ENCODE results near the gene HBG1.
A peak's percentile ranks its signal among the peaks of the same experiment; 100 is the strongest.

HBG1 gene

DNA sequence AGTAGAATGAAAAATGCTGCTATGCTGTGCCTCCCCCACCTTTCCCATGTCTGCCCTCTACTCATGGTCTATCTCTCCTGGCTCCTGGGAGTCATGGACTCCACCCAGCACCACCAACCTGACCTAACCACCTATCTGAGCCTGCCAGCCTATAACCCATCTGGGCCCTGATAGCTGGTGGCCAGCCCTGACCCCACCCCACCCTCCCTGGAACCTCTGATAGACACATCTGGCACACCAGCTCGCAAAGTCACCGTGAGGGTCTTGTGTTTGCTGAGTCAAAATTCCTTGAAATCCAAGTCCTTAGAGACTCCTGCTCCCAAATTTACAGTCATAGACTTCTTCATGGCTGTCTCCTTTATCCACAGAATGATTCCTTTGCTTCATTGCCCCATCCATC is 35.0 kb upstream of the HBG1 start:
- DNase-seq: peak; percentile 98 to 100
- TF ChIP-seq POLR2A (IDR thresholded peaks at IDR 0.05; ENCODE audit: low read length): peak; percentile 63
- peak; percentile 75 for TF ChIP-seq GATA1 (IDR thresholded peaks at IDR 0.05; ENCODE audit: low read depth, low read length)

- no peak for DNase-seq
- no peak for TF ChIP-seq POLR2A (IDR thresholded peaks at IDR 0.05; ENCODE audit: low read length)
- TF ChIP-seq GATA1 (IDR thresholded peaks at IDR 0.05; ENCODE audit: low read depth, low read length): no peak
Measured at GRCh38 chr11:5283882-5284281, 34.2 kb upstream of the HBG1 start.

- DNase-seq: no peak
- no peak for TF ChIP-seq GATA1 (IDR thresholded peaks at IDR 0.05; ENCODE audit: low read depth, low read length)
- no peak for TF ChIP-seq POLR2A (IDR thresholded peaks at IDR 0.05; ENCODE audit: low read length)
Measured at GRCh38 chr11:5283086-5283485, 33.4 kb upstream of the HBG1 start.

GRCh38 chr11:5282628-5283027 is 33.0 kb upstream of the HBG1 start:
- TF ChIP-seq GATA1 (IDR thresholded peaks at IDR 0.05; ENCODE audit: low read depth, low read length) (no peak), POLR2A (IDR thresholded peaks at IDR 0.05; ENCODE audit: low read length) (no peak)
- no peak for DNase-seq

DNA sequence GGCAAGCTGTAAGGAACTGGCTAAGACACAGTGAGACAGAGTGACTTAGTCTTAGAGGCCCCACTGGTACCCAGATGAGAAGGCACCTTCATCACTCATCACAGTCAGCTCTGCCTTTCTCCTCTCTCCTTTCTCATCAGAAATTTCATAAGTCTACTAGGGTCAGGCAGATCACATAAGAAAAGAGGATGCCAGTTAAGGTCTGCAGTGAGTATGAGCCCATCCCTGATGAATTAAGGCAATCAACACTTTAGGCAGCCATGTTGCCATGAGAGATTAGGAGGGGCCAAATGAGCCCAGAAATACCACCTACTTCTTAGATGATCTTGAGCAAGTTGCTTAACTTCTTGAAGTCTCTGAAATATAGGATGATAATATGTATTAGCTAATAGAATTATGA is 31.9 kb upstream of the HBG1 start:
- peak in 1 of 2 experiments; percentile 75 for DNase-seq
- TF ChIP-seq POLR2A (IDR thresholded peaks at IDR 0.05; ENCODE audit: low read length): no peak
- TF ChIP-seq GATA1 (IDR thresholded peaks at IDR 0.05; ENCODE audit: low read depth, low read length): no peak

- peak; percentile 100 for DNase-seq
- TF ChIP-seq GATA1 (IDR thresholded peaks at IDR 0.05; ENCODE audit: low read depth, low read length) (peak; percentile 63), POLR2A (IDR thresholded peaks at IDR 0.05; ENCODE audit: low read length) (peak; percentile 72)
Measured at GRCh38 chr11:5280582-5281102, 31.0 kb upstream of the HBG1 start.

DNA sequence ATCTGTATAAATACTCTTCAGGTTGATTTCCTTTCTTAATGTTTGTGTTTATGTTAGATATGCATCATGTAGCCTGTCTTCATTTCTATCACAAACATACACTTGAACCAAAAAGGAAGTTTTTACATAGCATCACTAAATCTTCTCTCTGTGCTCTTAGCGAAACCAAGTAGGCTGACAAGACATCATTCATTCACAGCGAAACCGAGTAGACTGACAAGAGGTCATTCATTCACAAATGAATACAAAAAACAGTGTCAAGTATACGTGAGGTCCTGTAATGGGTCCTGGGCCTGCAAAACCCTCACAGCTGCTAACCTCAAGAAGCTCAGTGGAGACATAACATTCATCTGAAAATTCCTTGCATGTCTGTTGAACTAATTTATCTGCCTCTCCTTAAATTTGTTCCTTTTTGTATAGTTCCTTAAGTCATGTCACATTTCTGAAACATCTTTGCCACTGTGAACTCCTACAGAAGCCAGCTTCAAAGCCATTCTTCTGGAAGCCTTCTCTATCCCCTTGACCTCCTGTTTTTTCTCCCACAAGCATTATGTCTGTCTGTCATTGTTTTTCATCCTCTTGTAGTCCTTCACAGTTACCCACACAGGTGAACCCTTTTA is 29.9 kb upstream of the HBG1 start:
- no peak for TF ChIP-seq GATA1 (IDR thresholded peaks at IDR 0.05; ENCODE audit: low read depth, low read length)
- TF ChIP-seq POLR2A (IDR thresholded peaks at IDR 0.05; ENCODE audit: low read length): no peak
- no peak for DNase-seq

- TF ChIP-seq GATA1 (IDR thresholded peaks at IDR 0.05; ENCODE audit: low read depth, low read length) (no peak), POLR2A (IDR thresholded peaks at IDR 0.05; ENCODE audit: low read length) (no peak)
- DNase-seq: no peak
Measured at GRCh38 chr11:5277807-5278382, 28.2 kb upstream of the HBG1 start.

DNA sequence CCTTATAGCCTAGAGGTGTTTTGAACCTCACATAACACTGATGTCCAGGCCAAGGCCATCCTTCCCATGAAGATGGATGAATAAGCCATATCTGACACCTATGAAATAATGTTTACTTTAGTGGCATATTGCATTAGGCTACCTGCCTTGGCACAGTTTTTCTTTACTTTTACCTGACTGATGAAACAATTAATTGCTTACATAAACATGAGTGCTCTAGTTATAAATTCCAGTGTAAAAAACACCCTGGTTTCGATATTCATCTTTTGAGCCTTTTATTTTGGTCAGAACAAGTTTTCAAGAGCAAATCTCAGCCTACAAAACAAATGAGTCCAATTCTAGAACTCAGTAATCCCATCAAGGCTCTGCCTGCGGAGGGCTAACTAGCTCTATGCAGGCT is 27.0 kb upstream of the HBG1 start:
- TF ChIP-seq POLR2A (IDR thresholded peaks at IDR 0.05; ENCODE audit: low read length) (no peak), GATA1 (IDR thresholded peaks at IDR 0.05; ENCODE audit: low read depth, low read length) (no peak)
- DNase-seq: no peak

- peak; percentile 80 for TF ChIP-seq GATA1 (IDR thresholded peaks at IDR 0.05; ENCODE audit: low read depth, low read length)
- TF ChIP-seq POLR2A (IDR thresholded peaks at IDR 0.05; ENCODE audit: low read length): peak; percentile 94
- peak; percentile 97 to 99 for DNase-seq
Measured at GRCh38 chr11:5275369-5276110, 25.9 kb upstream of the HBG1 start.

DNA sequence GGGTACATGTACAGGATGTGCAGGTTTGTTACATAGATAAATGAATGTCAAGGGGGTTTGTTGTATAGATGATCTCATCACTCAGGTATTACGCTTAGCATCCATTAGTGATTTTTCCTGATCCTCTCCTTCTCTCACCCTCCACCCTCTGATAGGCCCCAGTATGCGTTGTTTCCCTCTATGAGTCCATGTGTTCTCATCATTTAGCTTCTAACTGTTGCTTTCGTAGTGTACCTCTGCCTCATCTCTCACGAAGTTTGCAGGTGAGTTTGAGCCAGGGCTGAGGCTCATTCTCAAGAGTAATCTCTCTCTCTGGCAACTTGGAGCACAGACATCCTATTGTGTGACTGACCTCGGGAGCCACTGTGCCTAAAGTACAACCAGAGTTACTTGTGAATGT is 24.7 kb upstream of the HBG1 start:
- no peak for DNase-seq
- no peak for TF ChIP-seq GATA1 (IDR thresholded peaks at IDR 0.05; ENCODE audit: low read depth, low read length)
- TF ChIP-seq POLR2A (IDR thresholded peaks at IDR 0.05; ENCODE audit: low read length): no peak

DNA sequence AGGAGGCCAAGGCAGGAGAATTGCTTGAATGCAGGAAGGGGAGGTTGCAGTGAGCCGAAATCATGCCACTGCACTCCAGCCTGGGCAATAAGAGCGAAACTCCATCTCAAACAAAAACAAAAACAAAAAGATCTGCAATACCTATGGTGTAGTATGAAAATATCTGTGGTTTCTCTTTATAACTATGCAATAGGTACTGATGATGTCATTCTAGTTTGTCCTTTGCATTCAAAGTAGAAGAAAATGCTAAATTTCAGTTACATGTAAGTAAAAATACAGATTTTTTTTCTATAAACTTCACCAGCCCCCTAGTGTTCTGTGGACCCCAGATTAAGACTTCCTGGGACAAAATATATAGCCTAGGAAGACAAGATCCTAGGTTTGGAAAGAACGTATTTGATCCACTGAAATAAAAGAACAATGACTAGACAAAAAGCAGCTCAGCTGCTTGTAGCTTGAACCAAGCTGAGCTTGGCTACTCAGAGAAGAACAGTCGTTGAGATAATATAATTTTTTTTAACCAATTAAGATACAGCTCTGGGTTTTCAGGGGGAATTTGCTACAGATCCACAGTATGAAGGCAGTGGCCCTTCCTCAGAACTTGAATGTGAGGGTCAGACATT is 22.8 kb upstream of the HBG1 start:
- no peak for TF ChIP-seq GATA1 (IDR thresholded peaks at IDR 0.05; ENCODE audit: low read depth, low read length)
- no peak for TF ChIP-seq POLR2A (IDR thresholded peaks at IDR 0.05; ENCODE audit: low read length)
- no peak for DNase-seq

DNA sequence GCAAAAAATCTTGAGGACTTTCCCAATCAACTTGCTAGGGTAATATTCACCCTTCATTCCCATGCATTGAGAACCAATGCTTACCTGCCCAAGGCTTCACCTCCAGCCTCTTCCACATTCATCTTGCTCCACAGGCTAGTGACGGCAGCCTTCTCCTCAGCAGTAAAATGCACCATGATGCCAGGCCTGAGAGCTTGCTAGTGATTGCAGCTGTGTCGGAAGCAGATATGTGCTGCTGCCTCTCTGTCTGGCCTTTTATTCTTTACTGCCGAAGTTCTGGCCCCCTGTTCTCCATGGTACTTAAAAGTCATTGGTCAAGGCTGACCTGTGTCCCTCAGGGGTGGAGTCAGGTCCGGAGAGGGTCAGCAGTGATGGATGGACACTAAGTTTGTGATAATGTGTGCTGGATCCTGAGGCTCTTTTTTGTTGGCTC is 20.1 kb upstream of the HBG1 start, which contains the start of gene HBE1:
Gene HBE1, minus strand, starts transcription at position 231 of the 433 bp plus-strand sequence. Its CDS starts 55 bp downstream, at position 176.
- no peak for DNase-seq
- TF ChIP-seq GATA1 (IDR thresholded peaks at IDR 0.05; ENCODE audit: low read depth, low read length) (no peak), POLR2A (IDR thresholded peaks at IDR 0.05; ENCODE audit: low read length) (no peak)

DNA sequence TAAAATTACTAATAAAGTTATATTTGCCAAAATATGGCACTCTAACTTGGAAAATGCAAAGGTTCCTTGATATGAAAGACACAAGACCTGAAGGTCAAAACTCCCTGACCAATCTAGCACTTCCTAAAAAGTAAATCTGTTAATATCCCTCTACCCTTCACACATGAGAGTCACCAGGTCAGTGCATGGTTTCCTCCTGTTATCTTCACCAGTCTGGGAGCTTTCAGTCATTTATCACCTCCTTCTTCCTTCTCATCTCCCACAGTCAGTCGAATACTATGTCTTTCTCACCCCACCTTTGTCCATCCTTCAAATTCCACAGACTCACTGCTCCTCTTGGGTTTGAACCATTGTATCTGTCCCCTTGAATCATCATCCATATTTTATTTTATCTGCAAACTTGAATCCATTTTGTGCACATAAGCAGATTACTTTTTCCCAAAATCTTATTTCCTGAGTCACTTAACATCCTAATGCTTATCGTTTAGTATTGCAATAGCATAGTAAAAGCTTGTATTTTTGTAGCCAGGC is 17.4 kb upstream of the HBG1 start:
- no peak for DNase-seq
- TF ChIP-seq GATA1 (IDR thresholded peaks at IDR 0.05; ENCODE audit: low read depth, low read length): no peak
- no peak for TF ChIP-seq POLR2A (IDR thresholded peaks at IDR 0.05; ENCODE audit: low read length)
